CD4-positive, alpha-beta T cell treated with Interleukin-15 for 1 hour (primary cell): ENCODE data around the gene POU2F1.

Experiments
- DNase-seq: peaks from one replicate; pipeline ENCODE4 v3.0.0-alpha.2; 2020

The POU2F1 gene

GRCh38 chr1:167427848-167428247 is 207.2 kb downstream of the POU2F1 start:
- no peak for DNase-seq

GRCh38 chr1:167428395-167428794 is 207.7 kb downstream of the POU2F1 start:
- DNase-seq, result no peak

GRCh38 chr1:167429612-167430011 is 208.9 kb downstream of the POU2F1 start:
- no peak for DNase-seq

- DNase-seq, result no peak
Measured at GRCh38 chr1:167430134-167430848, 209.6 kb downstream of the POU2F1 start.

- no peak for DNase-seq
Measured at GRCh38 chr1:167430849-167431242, 210.2 kb downstream of the POU2F1 start.

- DNase-seq, result no peak
Measured at GRCh38 chr1:167431261-167431908, 210.7 kb downstream of the POU2F1 start.

GRCh38 chr1:167431909-167432650 is 211.4 kb downstream of the POU2F1 start:
- DNase-seq, result no peak

GRCh38 chr1:167432780-167433179 is 212.1 kb downstream of the POU2F1 start:
- no peak for DNase-seq

- no peak for DNase-seq
Measured at GRCh38 chr1:167433884-167434283, 213.2 kb downstream of the POU2F1 start.

- DNase-seq, result no peak
Measured at GRCh38 chr1:167434306-167434705, 213.6 kb downstream of the POU2F1 start.

- DNase-seq, result no peak
Measured at GRCh38 chr1:167435484-167435883, 214.8 kb downstream of the POU2F1 start.

- peak; percentile 50 for DNase-seq
Measured at GRCh38 chr1:167438171-167439138, 217.8 kb downstream of the POU2F1 start.

- no peak for DNase-seq
Measured at GRCh38 chr1:167439301-167439988, 218.8 kb downstream of the POU2F1 start.

- no peak for DNase-seq
Measured at GRCh38 chr1:167440345-167440744, 219.7 kb downstream of the POU2F1 start.

- no peak for DNase-seq
Measured at GRCh38 chr1:167440776-167441175, 220.1 kb downstream of the POU2F1 start.

- no peak for DNase-seq
Measured at GRCh38 chr1:167441222-167441621, 220.5 kb downstream of the POU2F1 start.

GRCh38 chr1:167442142-167442848 is 221.6 kb downstream of the POU2F1 start:
- DNase-seq, result peak; percentile 87

- no peak for DNase-seq
Measured at GRCh38 chr1:167442854-167443565, 222.3 kb downstream of the POU2F1 start.

- no peak for DNase-seq
Measured at GRCh38 chr1:167443757-167444156, 223.1 kb downstream of the POU2F1 start.

- no peak for DNase-seq
Measured at GRCh38 chr1:167446966-167447365, 226.3 kb downstream of the POU2F1 start.
